GM23248 (cell line): ENCODE results near the gene ZNF277. TPM values are rescaled to one million over a fixed set of nuclear protein-coding genes. Genes with fewer than 3 reads are reported as not detected.
"Not testable (repeated sequence)": the region's sequence is repeated elsewhere in the genome, so short reads cannot be mapped to it uniquely, and the experiment has no call there.

Experiments
- DNase-seq: peaks from one replicate; pipeline ENCODE4 v3.0.0-alpha.2; 2015
- H2AFZ ChIP-seq: fragments of 200-600 bp; sonication (generic); 2 replicates; pipeline ENCODE4 v1.6.1; 2016; ENCODE audit warnings: antibody characterized with exemption
- H3F3A ChIP-seq: fragments of 200-600 bp; sonication (generic); 2 replicates; pipeline ENCODE4 v1.6.1; 2016; ENCODE audit warnings: mild to moderate bottlenecking, antibody characterized with exemption, mixed run types; ENCODE audit not compliant: insufficient read depth
- H3K27ac ChIP-seq: fragments of 200-600 bp; sonication (generic); 2 replicates; pipeline ENCODE4 v1.5.1; 2016; ENCODE audit warnings: mild to moderate bottlenecking
- H3K27me3 ChIP-seq: fragments of 200-600 bp; sonication (generic); replicated peaks from 2 replicates; pipeline ENCODE4 v1.6.1; 2016; ENCODE audit warnings: mild to moderate bottlenecking; ENCODE audit not compliant: insufficient read depth
- H3K36me3 ChIP-seq: fragments of 200-600 bp; sonication (generic); 2 replicates; pipeline ENCODE4 v1.6.1; 2016; ENCODE audit warnings: low read depth, mild to moderate bottlenecking
- H3K4me1 ChIP-seq: fragments of 200-600 bp; sonication (generic); 2 replicates; pipeline ENCODE4 v1.6.1; 2016; ENCODE audit warnings: mild to moderate bottlenecking; ENCODE audit not compliant: insufficient read depth
- H3K4me2 ChIP-seq: fragments of 200-600 bp; sonication (generic); one replicate; pipeline ENCODE4 v1.6.1; 2016; ENCODE audit warnings: mild to moderate bottlenecking; ENCODE audit not compliant: unreplicated experiment
- H3K4me3 ChIP-seq: fragments of 200-600 bp; sonication (generic); 2 replicates; pipeline ENCODE4 v1.5.1; 2016; ENCODE audit warnings: mild to moderate bottlenecking
- H3K79me2 ChIP-seq: fragments of 200-600 bp; sonication (generic); 2 replicates; pipeline ENCODE4 v1.6.1; 2016; ENCODE audit warnings: mild to moderate bottlenecking; ENCODE audit not compliant: insufficient read depth
- H3K9ac ChIP-seq: fragments of 200-600 bp; sonication (generic); 2 replicates; pipeline ENCODE4 v1.6.1; 2016; ENCODE audit warnings: mild to moderate bottlenecking
- H3K9me2 ChIP-seq: fragments of 200-600 bp; sonication (generic); 2 replicates; pipeline ENCODE4 v1.6.1; 2016; ENCODE audit warnings: mixed run types, mild to moderate bottlenecking, moderate library complexity; ENCODE audit not compliant: insufficient read depth
- H3K9me3 ChIP-seq: fragments of 200-600 bp; sonication (generic); one replicate; pipeline ENCODE4 v1.6.1; 2017; ENCODE audit warnings: low read depth
- H4K20me1 ChIP-seq: fragments of 200-600 bp; sonication (generic); 2 replicates; pipeline ENCODE4 v1.6.0; 2016; ENCODE audit not compliant: insufficient read depth
- EZH2 ChIP-seq: fragments of 200-600 bp; sonication (generic); IDR thresholded peaks from 2 replicates; pipeline ENCODE4 v1.6.1; 2018; ENCODE audit warnings: antibody characterized with exemption, mild to moderate bottlenecking; ENCODE audit not compliant: insufficient read depth, poor library complexity, severe bottlenecking
- EZH2phosphoT487 ChIP-seq: fragments of 200-600 bp; sonication (generic); IDR thresholded peaks from 2 replicates; pipeline ENCODE4 v1.6.1; 2018; ENCODE audit warnings: antibody characterized with exemption, moderate library complexity, mild to moderate bottlenecking, low read depth; ENCODE audit not compliant: insufficient read depth
- WGBS, 2 experiments: methylation state at CpG; one replicate each; pipeline ENCODE4 v1.1.6; 2015 to 2017; ENCODE audit warnings: low lambda C conversion rate in 2 of 2, low coverage in 1 of 2; ENCODE audit errors: missing lambda C conversion rate in 2 of 2; 5-methylcytosine and 5-hydroxymethylcytosine counted together
- in situ Hi-C: fragments of 300-500 bp; cut with MboI; formaldehyde crosslinking; loops from 2 replicates; pipeline ENCODE4 v1.15.0; 2020
- polyA plus RNA-seq: library from polyadenylated mRNA; unstranded; fragments of >200 nt; fragmentation: Nextera tagmentation; extraction: Ambion mirVana; gene quantifications from 2 replicates; pipeline ENCODE4 v1.2.1, GENCODE V29; 2016
- total RNA-seq: library from RNA; depleted of rRNA; stranded (reverse); fragments of >200 nt; shearing (Covaris generic); gene quantifications from 2 replicates; pipeline ENCODE4 v1.2.3, GENCODE V29; 2014; rRNA removed

The ZNF277 gene
- total and polyA plus RNA-seq, 2 experiments from 2014 or later: 10.0 to 25.1 TPM

DNA sequence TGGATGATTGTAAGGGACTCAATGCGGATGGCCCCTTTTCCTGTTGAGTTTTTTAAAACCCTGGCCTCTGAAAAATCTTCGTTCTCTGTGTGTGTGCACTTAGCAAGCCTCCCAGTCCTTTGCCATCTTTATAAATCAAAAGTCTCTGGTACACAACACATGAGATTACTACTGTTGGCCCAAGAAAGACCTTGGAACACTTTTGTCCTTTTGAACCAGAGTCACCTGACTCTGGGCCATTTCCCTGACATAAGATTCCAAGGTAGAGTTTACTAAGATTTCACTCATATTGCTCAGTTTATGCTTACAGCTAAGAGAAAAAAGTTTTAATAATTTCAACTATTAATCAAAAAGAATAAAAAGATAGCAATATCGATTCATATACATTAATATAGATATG lies 179.0 kb downstream of the ZNF277 start:
- H3K27ac ChIP-seq: no peak overlapping the region
- H3K79me2 ChIP-seq: no peaks in the 10 kb centered on the region
- H3K4me1 ChIP-seq: no peaks in the 10 kb centered on the region
- no peak for DNase-seq
- no peak for TF ChIP-seq EZH2phosphoT487
- TF ChIP-seq EZH2: no peak
- H3K36me3 ChIP-seq: no peaks in the 10 kb centered on the region
- no peaks in the 10 kb centered on the region for H3K27me3 ChIP-seq
- H3K9me3 ChIP-seq: no peaks in the 10 kb centered on the region
- no peak overlapping the region for H2AFZ ChIP-seq
- 84% methylated on average over 3 of the region's 3 CpGs for WGBS, 2 experiments
- H3K4me3 ChIP-seq: no peak overlapping the region
- no peaks in the 10 kb centered on the region for H4K20me1 ChIP-seq
- in situ Hi-C loops: no loop called here
- H3K9ac ChIP-seq: no peak overlapping the region
- H3K9me2 ChIP-seq: no peaks in the 10 kb centered on the region
- H3K4me2 ChIP-seq: no peak overlapping the region
- peaks cover 2% of the 10 kb centered on the region; the same call in 1 of the 2 replicates for H3F3A ChIP-seq

DNA sequence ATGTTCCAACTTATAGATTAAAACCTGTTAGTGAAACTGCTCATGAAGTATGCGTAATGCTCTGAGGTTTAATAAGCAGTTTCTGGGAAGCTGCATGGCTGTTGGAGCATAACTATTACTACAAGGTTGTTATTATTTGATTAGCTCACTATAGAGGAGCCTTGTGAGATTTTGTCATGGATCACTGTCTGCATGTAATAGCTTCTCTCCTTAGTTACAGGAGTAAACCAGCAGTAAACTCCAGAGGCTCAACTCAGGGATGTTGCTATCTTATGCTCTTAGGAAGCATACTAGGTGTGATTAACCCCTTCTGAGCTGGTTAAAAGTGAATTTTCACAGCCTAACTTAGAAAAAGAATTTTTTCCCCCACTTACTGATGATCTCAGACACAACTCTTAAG lies 180.1 kb downstream of the ZNF277 start:
- H3K4me2 ChIP-seq: no peak overlapping the region
- peak; percentile 10 for DNase-seq
- no peaks in the 10 kb centered on the region for H4K20me1 ChIP-seq
- H3K27ac ChIP-seq: no peak overlapping the region
- TF ChIP-seq EZH2 (no peak), EZH2phosphoT487 (no peak)
- H3K36me3 ChIP-seq: no peaks in the 10 kb centered on the region
- in situ Hi-C loops: no loop called here
- H3K9ac ChIP-seq: no peak overlapping the region
- H3K79me2 ChIP-seq: no peaks in the 10 kb centered on the region
- H3K9me2 ChIP-seq: no peaks in the 10 kb centered on the region
- no peak overlapping the region for H3K4me3 ChIP-seq
- H3K27me3 ChIP-seq: no peaks in the 10 kb centered on the region
- H3K9me3 ChIP-seq: no peaks in the 10 kb centered on the region
- no peaks in the 10 kb centered on the region for H3K4me1 ChIP-seq
- peaks cover 7% of the 10 kb centered on the region; the same call in 1 of the 2 replicates for H3F3A ChIP-seq
- WGBS, 2 experiments: 54 to 75% methylated on average over 1 of the region's 1 CpG
- no peak overlapping the region for H2AFZ ChIP-seq

DNA sequence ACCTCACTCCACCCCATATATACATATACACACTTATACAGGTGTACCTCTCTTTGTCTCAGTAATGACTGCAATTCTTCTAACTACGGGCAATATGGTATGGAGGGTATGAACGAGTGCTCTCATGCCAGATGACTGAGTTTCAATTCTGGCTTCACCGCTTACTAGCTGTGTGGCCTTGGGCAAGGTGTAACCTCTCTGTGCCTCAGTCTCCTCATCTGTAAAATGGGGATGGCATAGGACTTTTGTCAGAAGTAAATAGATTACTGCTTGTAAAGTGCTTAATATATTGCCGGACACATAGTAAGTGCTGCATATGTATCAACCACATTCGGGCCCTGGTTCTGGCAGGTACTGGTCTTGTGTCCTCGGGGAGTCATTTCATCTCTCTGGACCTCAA lies 183.7 kb downstream of the ZNF277 start:
- H3K9me2 ChIP-seq: no peaks in the 10 kb centered on the region
- WGBS, 2 experiments: 97 to 98% methylated on average over 6 of the region's 6 CpGs
- H3K4me2 ChIP-seq: no peak overlapping the region
- H3K9me3 ChIP-seq: no peaks in the 10 kb centered on the region
- no peaks in the 10 kb centered on the region for H3K27me3 ChIP-seq
- in situ Hi-C loops: no loop called here
- H3K4me1 ChIP-seq: no peaks in the 10 kb centered on the region
- H2AFZ ChIP-seq: no peak overlapping the region
- no peaks in the 10 kb centered on the region for H3K79me2 ChIP-seq
- no peaks in the 10 kb centered on the region for H3K36me3 ChIP-seq
- no peak for TF ChIP-seq EZH2phosphoT487
- TF ChIP-seq EZH2: no peak
- no peak overlapping the region for H3K27ac ChIP-seq
- H3K4me3 ChIP-seq: no peak overlapping the region
- H3K9ac ChIP-seq: no peak overlapping the region
- H4K20me1 ChIP-seq: no peaks in the 10 kb centered on the region
- H3F3A ChIP-seq: peaks cover 11% of the 10 kb centered on the region
- no peak for DNase-seq

DNA sequence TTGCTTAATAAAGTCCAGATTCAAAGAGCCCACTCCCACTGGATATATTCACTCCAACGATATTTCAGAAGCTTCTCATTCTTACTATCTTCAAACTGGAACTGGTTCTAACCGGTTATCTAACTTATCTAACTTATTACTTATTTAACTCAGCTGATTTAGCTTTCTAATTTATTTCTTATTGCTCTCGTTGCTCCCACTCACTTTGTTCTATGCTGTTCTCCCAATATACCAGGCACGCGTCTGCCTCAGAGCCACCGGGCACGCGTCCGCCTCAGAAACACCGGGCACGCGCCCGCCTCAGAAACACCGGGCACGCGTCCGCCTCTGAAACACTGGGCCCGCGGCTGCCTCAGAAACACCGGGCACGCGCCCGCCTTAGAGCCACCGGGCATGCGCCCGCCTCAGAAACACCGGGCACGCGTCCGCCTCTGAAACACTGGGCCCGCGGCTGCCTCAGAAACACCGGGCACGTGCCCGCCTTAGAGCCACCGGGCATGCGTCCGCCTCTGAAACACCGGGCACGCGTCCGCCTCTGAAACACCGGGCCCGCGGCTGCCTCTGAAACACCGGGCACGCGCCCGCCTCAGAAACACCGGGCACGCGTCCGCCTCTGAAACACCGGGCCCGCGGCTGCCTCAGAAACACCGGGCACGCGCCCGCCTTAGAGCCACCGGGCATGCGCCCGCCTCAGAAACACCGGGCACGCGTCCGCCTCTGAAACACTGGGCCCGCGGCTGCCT lies 184.8 kb downstream of the ZNF277 start:
- Histone ChIP-seq H2AFZ (peak overlapping the region; percentile 48), H3K4me2 (peak overlapping the region; percentile 60), H3K9ac (peak overlapping the region; percentile 61), H3K4me3 (peak overlapping the region; percentile 73), H3F3A (peaks cover 11% of the 10 kb centered on the region)
- WGBS, 2 experiments: 1% methylated on average over 18 to 32 of the region's 69 CpGs
- in situ Hi-C loops, H3K79me2 ChIP-seq, H3K27me3 ChIP-seq, H3K36me3 ChIP-seq, H3K9me3 ChIP-seq, H3K27ac ChIP-seq, H3K4me1 ChIP-seq, H3K9me2 ChIP-seq, H4K20me1 ChIP-seq: not testable (repeated sequence)
- peak; percentile 73 for DNase-seq

DNA sequence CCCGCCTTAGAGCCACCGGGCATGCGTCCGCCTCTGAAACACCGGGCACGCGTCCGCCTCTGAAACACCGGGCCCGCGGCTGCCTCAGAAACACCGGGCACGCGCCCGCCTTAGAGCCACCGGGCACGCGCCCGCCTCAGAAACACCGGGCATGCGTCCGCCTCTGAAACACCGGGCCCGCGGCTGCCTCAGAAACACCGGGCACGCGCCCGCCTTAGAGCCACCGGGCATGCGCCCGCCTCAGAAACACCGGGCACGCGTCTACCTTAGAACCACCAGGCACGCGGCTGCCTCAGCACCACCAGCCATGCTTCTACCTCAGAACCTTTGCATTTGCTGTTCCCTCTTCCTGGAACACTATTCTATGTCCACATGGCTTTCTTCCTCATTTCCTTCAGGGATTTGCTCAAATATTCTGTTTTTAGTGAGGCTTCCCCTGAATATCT lies 185.4 kb downstream of the ZNF277 start:
- in situ Hi-C loops: not testable (repeated sequence)

More for the DNA sequence above, 185.4 kb downstream of the ZNF277 start:
- not testable (repeated sequence) for H3K27ac ChIP-seq, H3K27me3 ChIP-seq, H4K20me1 ChIP-seq, H3K79me2 ChIP-seq, H3K9me2 ChIP-seq, H3K9me3 ChIP-seq, H3K36me3 ChIP-seq, H3K4me1 ChIP-seq
- Histone ChIP-seq H2AFZ (peak overlapping the region; percentile 79), H3K4me3 (peak overlapping the region; percentile 73), H3K9ac (peak overlapping the region; percentile 61), H3K4me2 (peak overlapping the region; percentile 81), H3F3A (peaks cover 11% of the 10 kb centered on the region)
- WGBS, 2 experiments: 1% methylated on average over 15 to 23 of the region's 37 CpGs
- peak; percentile 74 for DNase-seq

Other genes starting within 250 kb of the ZNF277 start
- gene DOCK4, start 296 bp upstream of the ZNF277 start, total RNA-seq: 3.7 and 5.0 TPM in 2 replicates
- 2.0 and 2.1 TPM in 2 replicates for gene DOCK4, start 296 bp upstream of the ZNF277 start, polyA plus RNA-seq
- 61.4 and 75.5 TPM in 2 replicates for gene IFRD1, start 243.8 kb downstream of the ZNF277 start, total RNA-seq
- gene IFRD1, start 243.8 kb downstream of the ZNF277 start, polyA plus RNA-seq: 71.9 and 73.9 TPM in 2 replicates